ENCODE results near the gene HMGN5. TPM values are rescaled to one million over a fixed set of nuclear protein-coding genes. Genes with fewer than 3 reads are reported as not detected.

HMGN5 gene
- total RNA-seq, 1 experiment from 2014 or later: 13.0 TPM

DNA sequence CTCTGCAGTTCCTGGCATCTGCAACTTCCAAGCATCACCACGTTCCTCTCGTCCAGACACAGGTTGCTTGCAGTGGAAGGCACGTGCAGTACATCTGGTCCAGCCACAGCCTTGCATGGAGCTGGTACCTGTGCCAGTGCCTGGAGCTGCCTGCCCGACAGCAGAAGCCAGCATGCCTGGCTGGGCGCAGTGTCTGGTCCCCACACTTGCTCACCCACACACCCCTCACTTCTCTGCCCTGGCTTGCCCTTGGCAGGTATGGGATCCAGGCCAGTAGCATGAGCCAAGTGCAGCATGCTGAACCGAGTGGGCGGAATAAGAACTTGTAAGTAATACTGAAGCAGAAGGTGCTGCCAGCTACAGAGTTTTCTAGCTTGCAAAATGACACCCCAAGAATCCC lies 40.0 kb upstream of the HMGN5 start:
- H3K4me1 ChIP-seq (ENCODE audit: insufficient read depth, low read length): no peaks in the 10 kb centered on the region
- H4K20me1 ChIP-seq (ENCODE audit: control insufficient read depth, insufficient read depth, insufficient read length): no peaks in the 10 kb centered on the region
- no peak overlapping the region for H3K56ac ChIP-seq (ENCODE audit: insufficient read length, low read depth, low read length)
- H3K23ac ChIP-seq (ENCODE audit: insufficient read length, low read depth, low read length): no peak overlapping the region
- Mint-ChIP-seq H3K4me3 (no peak overlapping the region), H3K4me1 (0 out of 4 replicates have a peak, but pooled peaks cover 0 to 2% of the 10 kb centered on the region in 2 experiments), H3K36me3 (ENCODE audit: insufficient read depth in 1 of 3, low read depth in 3 of 3) (peaks cover 5 to 18% (median 15%) of the 10 kb centered on the region in 3 experiments; a peak in 6 of 7 replicates), H3K27ac (no peak overlapping the region), H3K9me3 (peaks cover 59 to 63% of the 10 kb centered on the region in 2 experiments), H3K27me3 (ENCODE audit: low read depth) (no peaks in the 10 kb centered on the region)
- H3K27ac ChIP-seq (ENCODE audit: insufficient read length, low read depth, low read length): no peak overlapping the region
- no peak overlapping the region for H2BK20ac ChIP-seq (ENCODE audit: low read depth, low read length, poor library complexity, severe bottlenecking)
- TF ChIP-seq, protein P1, sequence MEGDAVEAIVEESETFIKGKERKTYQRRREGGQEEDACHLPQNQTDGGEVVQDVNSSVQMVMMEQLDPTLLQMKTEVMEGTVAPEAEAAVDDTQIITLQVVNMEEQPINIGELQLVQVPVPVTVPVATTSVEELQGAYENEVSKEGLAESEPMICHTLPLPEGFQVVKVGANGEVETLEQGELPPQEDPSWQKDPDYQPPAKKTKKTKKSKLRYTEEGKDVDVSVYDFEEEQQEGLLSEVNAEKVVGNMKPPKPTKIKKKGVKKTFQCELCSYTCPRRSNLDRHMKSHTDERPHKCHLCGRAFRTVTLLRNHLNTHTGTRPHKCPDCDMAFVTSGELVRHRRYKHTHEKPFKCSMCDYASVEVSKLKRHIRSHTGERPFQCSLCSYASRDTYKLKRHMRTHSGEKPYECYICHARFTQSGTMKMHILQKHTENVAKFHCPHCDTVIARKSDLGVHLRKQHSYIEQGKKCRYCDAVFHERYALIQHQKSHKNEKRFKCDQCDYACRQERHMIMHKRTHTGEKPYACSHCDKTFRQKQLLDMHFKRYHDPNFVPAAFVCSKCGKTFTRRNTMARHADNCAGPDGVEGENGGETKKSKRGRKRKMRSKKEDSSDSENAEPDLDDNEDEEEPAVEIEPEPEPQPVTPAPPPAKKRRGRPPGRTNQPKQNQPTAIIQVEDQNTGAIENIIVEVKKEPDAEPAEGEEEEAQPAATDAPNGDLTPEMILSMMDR (conservative IDR thresholded peaks at IDR 0.05): no peak
- no peaks in the 10 kb centered on the region for H3K79me2 ChIP-seq (ENCODE audit: insufficient read depth, low read length)
- H3K27me3 ChIP-seq (ENCODE audit: insufficient read depth, low read length): no peaks in the 10 kb centered on the region
- no peak overlapping the region for H2AK5ac ChIP-seq (ENCODE audit: insufficient read length, low read length)
- no peak overlapping the region for H3K4me2 ChIP-seq (ENCODE audit: insufficient read depth, insufficient read length, low read length)
- DNase-seq: no peak
- no peak overlapping the region for H3K9ac ChIP-seq (ENCODE audit: extremely low read depth, insufficient read length, low read length)
- H4K8ac ChIP-seq (replicated peaks; ENCODE audit: insufficient read length, low read depth, low read length): no peak overlapping the region
- no peak overlapping the region for H3K14ac ChIP-seq (ENCODE audit: insufficient read depth, low read length)
- no peak overlapping the region for H4K5ac ChIP-seq (ENCODE audit: insufficient read length, low read depth, low read length)
- H3K23me2 ChIP-seq (ENCODE audit: insufficient read length, low read depth, low read length, poor library complexity, severe bottlenecking): no peaks in the 10 kb centered on the region
- H2BK15ac ChIP-seq (ENCODE audit: low read depth, low read length): no peak overlapping the region
- H3K9me3 ChIP-seq (ENCODE audit: control insufficient read depth, low read depth, low read length): peaks cover 15% of the 10 kb centered on the region
- H2AFZ ChIP-seq (ENCODE audit: low read length): no peak overlapping the region
- H3K79me1 ChIP-seq (ENCODE audit: insufficient read depth, low read depth, low read length, poor library complexity, severe bottlenecking): no peaks in the 10 kb centered on the region
- no peak overlapping the region for H2BK12ac ChIP-seq (ENCODE audit: insufficient read length, low read depth, low read length)
- WGBS (ENCODE audit: extremely low coverage, insufficient read length, low lambda C conversion rate): no CpG with 5 or more reads among the region's 7 CpGs
- no peak overlapping the region for H3T11ph ChIP-seq (ENCODE audit: low read length)
- H4K91ac ChIP-seq (ENCODE audit: insufficient read length, low read depth, low read length): no peak overlapping the region
- no peak overlapping the region for H3K18ac ChIP-seq (ENCODE audit: insufficient read length, low read depth, low read length)
- no peak overlapping the region for H2BK5ac ChIP-seq (ENCODE audit: insufficient read length, low read length)
- no peak overlapping the region for H3K4ac ChIP-seq (ENCODE audit: low read depth, low read length)
- H2BK120ac ChIP-seq (ENCODE audit: low read depth, low read length, poor library complexity, severe bottlenecking): no peak overlapping the region
